IgD-negative memory B cell (primary cell): Measurements from ENCODE around the gene PTPRG. TPM values are rescaled to one million over a fixed set of nuclear protein-coding genes. Genes with fewer than 3 reads are reported as not detected.

ENCODE experiments used
- H3K27ac Mint-ChIP-seq, 3 donors: one replicate each; pipeline ENCODE4 v1.8.0; 2020 to 2022; ENCODE audit warnings: mild to moderate bottlenecking in 3 of 3, mixed read lengths in 3 of 3, moderate library complexity in 1 of 3
- H3K27me3 Mint-ChIP-seq: one replicate; pipeline ENCODE4 v1.8.0; 2021; ENCODE audit warnings: mixed read lengths
- H3K36me3 Mint-ChIP-seq: one replicate; pipeline ENCODE4 v1.8.0; 2020; ENCODE audit warnings: mild to moderate bottlenecking, mixed read lengths
- H3K4me1 Mint-ChIP-seq, 3 donors: one replicate each; pipeline ENCODE4 v1.8.0; 2020 to 2022; ENCODE audit warnings: mixed read lengths in 3 of 3, mild to moderate bottlenecking in 1 of 3
- H3K4me3 Mint-ChIP-seq, 4 donors: one replicate each; pipeline ENCODE4 v1.8.0; 2020 to 2022; ENCODE audit warnings: mild to moderate bottlenecking in 4 of 4, mixed read lengths in 4 of 4, moderate library complexity in 3 of 4
- H3K9me3 Mint-ChIP-seq, 3 donors: one replicate each; pipeline ENCODE4 v1.8.0; 2020 to 2021; ENCODE audit warnings: mixed read lengths in 3 of 3, mild to moderate bottlenecking in 1 of 3
- polyA plus RNA-seq: library from polyadenylated mRNA; unstranded; fragments of 300-500 nt; fragmentation: Illumina TruSeq; gene quantifications from one replicate; pipeline ENCODE4 v1.2.3, GENCODE V29; 2021

PTPRG gene
- polyA plus RNA-seq, 1 donor from 2014 or later: 1.9 TPM

DNA sequence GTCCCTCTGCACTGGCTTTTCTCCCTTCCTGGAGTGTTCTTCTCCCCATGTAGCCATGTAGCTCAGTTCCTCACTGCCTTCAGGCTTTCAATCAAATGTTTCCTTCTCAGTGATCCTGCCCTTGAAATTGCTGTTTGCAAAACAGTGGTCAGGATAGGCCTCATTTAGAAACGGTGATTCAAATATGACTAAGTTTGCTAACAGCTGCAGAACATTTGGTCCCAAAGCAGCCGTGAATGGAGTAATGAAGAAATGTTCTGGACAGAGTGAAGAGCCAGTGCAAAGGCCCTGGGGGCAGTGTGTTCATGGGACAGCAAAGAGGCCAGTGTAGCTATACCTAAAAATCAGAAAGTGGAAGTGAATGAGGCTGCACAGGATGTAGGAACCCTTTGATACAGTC, 588.6 kb downstream of the PTPRG start:
- H3K27ac Mint-ChIP-seq: no peak overlapping the region
- H3K4me3 Mint-ChIP-seq: no peak overlapping the region
- H3K27me3 Mint-ChIP-seq: peaks cover 2% of the 10 kb centered on the region
- no peaks in the 10 kb centered on the region for H3K4me1 Mint-ChIP-seq
- no peaks in the 10 kb centered on the region for H3K9me3 Mint-ChIP-seq
- H3K36me3 Mint-ChIP-seq: peaks cover 2% of the 10 kb centered on the region

GRCh38 chr3:62151591-62151990, 590.2 kb downstream of the PTPRG start:
- H3K4me3 Mint-ChIP-seq: no peak overlapping the region
- H3K36me3 Mint-ChIP-seq: peaks cover 2% of the 10 kb centered on the region
- no peak overlapping the region for H3K27ac Mint-ChIP-seq
- H3K27me3 Mint-ChIP-seq: peaks cover 2% of the 10 kb centered on the region
- H3K9me3 Mint-ChIP-seq: no peaks in the 10 kb centered on the region
- peaks cover 0 to 2% (median 0%) of the 10 kb centered on the region in 3 donors for H3K4me1 Mint-ChIP-seq

GRCh38 chr3:62153231-62153630, 591.9 kb downstream of the PTPRG start:
- H3K9me3 Mint-ChIP-seq: no peaks in the 10 kb centered on the region
- no peak overlapping the region for H3K4me3 Mint-ChIP-seq
- no peak overlapping the region for H3K27ac Mint-ChIP-seq
- no peaks in the 10 kb centered on the region for H3K36me3 Mint-ChIP-seq
- H3K4me1 Mint-ChIP-seq: peaks cover 0 to 2% (median 0%) of the 10 kb centered on the region in 3 donors
- H3K27me3 Mint-ChIP-seq: no peaks in the 10 kb centered on the region

GRCh38 chr3:62154457-62155148, 593.2 kb downstream of the PTPRG start:
- no peak overlapping the region for H3K27ac Mint-ChIP-seq

DNA sequence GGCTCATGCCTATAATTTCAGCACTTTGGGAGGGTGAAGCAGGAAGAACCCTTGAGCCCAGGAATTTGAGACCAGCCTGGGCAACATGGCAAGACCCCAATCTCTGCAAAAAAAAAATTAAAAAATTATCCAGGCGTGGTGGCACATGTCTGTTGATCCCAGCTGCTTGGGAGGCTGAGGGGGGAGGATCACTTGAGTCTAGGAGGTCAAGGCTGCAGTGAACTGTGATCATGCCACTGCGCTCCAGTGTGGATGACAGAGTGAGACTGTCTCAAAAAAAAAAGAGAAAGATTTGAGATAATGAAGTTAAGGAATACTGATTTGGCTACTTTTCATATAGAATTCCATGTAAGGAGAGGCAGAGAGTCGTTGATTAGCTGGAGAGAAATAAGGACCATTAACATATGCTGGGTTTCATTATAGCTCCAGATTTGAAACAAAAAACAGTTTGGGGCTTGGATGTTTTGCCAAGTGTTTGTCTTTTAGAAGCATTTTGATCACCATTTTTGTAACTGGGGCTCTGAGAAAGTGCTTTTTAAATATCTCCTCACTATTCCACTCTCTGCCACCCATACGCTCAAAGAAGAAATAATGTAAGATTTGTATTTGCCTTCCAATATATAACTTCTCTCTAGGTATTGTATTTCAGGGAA, 597.8 kb downstream of the PTPRG start:
- H3K4me1 Mint-ChIP-seq: peaks cover 0 to 2% (median 0%) of the 10 kb centered on the region in 3 donors
- no peaks in the 10 kb centered on the region for H3K36me3 Mint-ChIP-seq
- peaks cover 1% of the 10 kb centered on the region for H3K27me3 Mint-ChIP-seq
- no peak overlapping the region for H3K4me3 Mint-ChIP-seq
- H3K9me3 Mint-ChIP-seq: no peaks in the 10 kb centered on the region
- no peak overlapping the region for H3K27ac Mint-ChIP-seq

More at GRCh38 chr3:62154457-62155148, 593.2 kb downstream of the PTPRG start:
- peaks cover 0 to 2% (median 0%) of the 10 kb centered on the region in 3 donors for H3K4me1 Mint-ChIP-seq
- H3K36me3 Mint-ChIP-seq: no peaks in the 10 kb centered on the region
- no peaks in the 10 kb centered on the region for H3K9me3 Mint-ChIP-seq
- H3K4me3 Mint-ChIP-seq: no peak overlapping the region
- no peaks in the 10 kb centered on the region for H3K27me3 Mint-ChIP-seq

DNA sequence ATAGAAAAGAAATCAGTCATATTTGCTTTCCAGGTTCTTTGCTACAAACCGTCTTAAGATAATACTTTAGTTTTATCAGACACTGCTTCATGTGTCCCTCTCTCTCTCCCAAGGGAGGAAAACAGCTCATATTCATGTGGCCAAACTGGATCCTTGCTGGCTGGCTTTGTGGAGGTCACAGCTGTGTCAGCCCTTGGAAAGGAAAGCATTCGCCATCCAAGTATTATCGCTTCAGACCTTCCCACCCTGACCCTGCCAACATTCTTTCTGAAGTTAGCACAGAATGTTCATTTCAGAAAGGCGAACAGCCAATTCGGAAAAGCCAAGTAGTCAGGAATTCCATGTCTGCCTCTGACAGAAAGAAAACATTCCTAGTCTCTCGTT, 598.3 kb downstream of the PTPRG start:
- no peak overlapping the region for H3K4me3 Mint-ChIP-seq
- H3K9me3 Mint-ChIP-seq: no peaks in the 10 kb centered on the region
- H3K27me3 Mint-ChIP-seq: peaks cover 1% of the 10 kb centered on the region

GRCh38 chr3:62161371-62161770, 600.0 kb downstream of the PTPRG start:
- peaks cover 1% of the 10 kb centered on the region for H3K36me3 Mint-ChIP-seq
- H3K4me1 Mint-ChIP-seq: no peaks in the 10 kb centered on the region
- H3K27me3 Mint-ChIP-seq: peaks cover 1% of the 10 kb centered on the region
- H3K4me3 Mint-ChIP-seq: no peak overlapping the region
- H3K9me3 Mint-ChIP-seq: no peaks in the 10 kb centered on the region
- no peak overlapping the region for H3K27ac Mint-ChIP-seq

More for the DNA sequence above, 598.3 kb downstream of the PTPRG start:
- H3K27ac Mint-ChIP-seq: no peak overlapping the region
- H3K36me3 Mint-ChIP-seq: peaks cover 1% of the 10 kb centered on the region
- H3K4me1 Mint-ChIP-seq: peaks cover 0 to 2% (median 0%) of the 10 kb centered on the region in 3 donors

DNA sequence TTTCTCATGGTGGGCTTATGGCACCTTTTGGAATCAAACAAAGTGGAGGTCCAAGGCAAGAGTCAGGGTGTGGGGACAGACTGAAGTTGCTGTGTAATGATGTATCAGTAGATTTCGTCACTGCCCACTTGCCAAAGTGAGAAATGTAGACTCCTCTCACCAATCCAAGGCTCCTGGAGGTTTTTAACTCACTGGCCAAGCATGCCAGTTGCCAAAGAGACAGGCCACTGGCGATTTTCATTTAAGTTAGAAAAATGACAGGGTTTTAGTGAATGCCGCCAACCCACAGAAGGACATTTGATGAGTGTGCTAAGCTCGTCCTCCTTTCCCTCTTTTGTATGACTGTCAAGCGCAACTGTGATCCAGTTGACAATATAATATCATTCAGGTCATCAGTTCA, 602.8 kb downstream of the PTPRG start:
- Mint-ChIP-seq H3K27ac (no peak overlapping the region), H3K27me3 (peaks cover 1% of the 10 kb centered on the region), H3K9me3 (no peaks in the 10 kb centered on the region), H3K4me1 (no peaks in the 10 kb centered on the region), H3K4me3 (no peak overlapping the region), H3K36me3 (peaks cover 1% of the 10 kb centered on the region)

DNA sequence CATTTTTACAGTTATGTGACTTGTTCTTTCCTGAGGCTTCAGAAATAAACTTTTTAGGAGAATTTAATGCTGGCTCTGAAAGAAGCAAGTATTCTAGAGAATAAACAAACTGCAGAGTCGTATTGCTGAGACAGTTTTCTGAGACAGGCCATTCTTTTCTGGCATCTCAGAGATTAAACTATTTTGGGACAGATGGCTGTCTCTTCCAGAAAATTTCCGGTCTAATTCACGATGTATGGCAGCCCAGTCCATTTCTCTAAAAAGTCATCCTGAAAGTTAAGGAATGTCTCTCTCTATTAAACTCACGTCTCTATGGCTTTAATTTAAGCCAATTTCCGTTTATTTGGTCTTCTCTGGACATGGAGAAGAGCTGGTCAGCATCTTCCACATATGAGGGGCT, 603.4 kb downstream of the PTPRG start:
- no peak overlapping the region for H3K4me3 Mint-ChIP-seq
- no peak overlapping the region for H3K27ac Mint-ChIP-seq
- peaks cover 1% of the 10 kb centered on the region for H3K27me3 Mint-ChIP-seq
- no peaks in the 10 kb centered on the region for H3K4me1 Mint-ChIP-seq
- H3K36me3 Mint-ChIP-seq: peaks cover 1% of the 10 kb centered on the region
- H3K9me3 Mint-ChIP-seq: no peaks in the 10 kb centered on the region

DNA sequence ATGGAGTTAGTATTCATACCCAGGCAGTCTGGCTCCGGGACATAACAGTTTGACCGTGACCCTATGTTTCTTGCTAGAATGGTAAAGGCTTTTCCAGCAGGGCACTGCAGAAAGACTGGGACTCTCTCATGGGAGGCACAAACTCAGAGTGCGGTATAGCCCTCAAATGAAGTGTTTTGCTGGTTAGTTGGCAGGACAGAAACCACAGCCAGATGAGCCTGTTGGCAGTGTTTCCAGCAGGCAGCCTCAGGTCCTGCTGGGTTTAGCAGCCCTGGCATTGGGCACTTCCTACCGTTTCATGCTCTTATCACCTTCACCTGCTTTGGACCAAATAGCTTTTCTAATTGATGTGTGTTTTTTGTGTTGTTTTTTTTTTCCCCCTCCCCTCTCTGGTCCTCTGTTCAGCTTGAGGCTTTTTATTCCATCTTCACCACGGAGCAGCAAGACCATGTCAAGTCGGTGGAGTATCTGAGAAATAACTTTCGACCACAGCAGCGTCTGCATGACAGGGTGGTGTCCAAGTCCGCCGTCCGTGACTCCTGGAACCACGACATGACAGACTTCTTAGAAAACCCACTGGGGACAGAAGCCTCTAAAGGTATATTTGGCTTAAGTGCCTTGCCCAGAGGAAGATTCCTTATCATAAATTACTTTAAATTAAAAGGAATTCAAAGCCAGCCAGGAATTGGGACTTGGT, 606.3 kb downstream of the PTPRG start:
- Mint-ChIP-seq H3K4me3 (no peak overlapping the region), H3K9me3 (peaks cover 2 to 11% (median 7%) of the 10 kb centered on the region in 3 donors), H3K27ac (no peak overlapping the region), H3K27me3 (peaks cover 3% of the 10 kb centered on the region), H3K36me3 (peaks cover 1% of the 10 kb centered on the region), H3K4me1 (no peaks in the 10 kb centered on the region)

- no peak overlapping the region for H3K27ac Mint-ChIP-seq
- no peak overlapping the region for H3K4me3 Mint-ChIP-seq
- no peaks in the 10 kb centered on the region for H3K4me1 Mint-ChIP-seq
- peaks cover 2 to 11% (median 7%) of the 10 kb centered on the region in 3 donors for H3K9me3 Mint-ChIP-seq
- peaks cover 3% of the 10 kb centered on the region for H3K27me3 Mint-ChIP-seq
- H3K36me3 Mint-ChIP-seq: peaks cover 1% of the 10 kb centered on the region
Measured at GRCh38 chr3:62168356-62168755, 607.0 kb downstream of the PTPRG start.

DNA sequence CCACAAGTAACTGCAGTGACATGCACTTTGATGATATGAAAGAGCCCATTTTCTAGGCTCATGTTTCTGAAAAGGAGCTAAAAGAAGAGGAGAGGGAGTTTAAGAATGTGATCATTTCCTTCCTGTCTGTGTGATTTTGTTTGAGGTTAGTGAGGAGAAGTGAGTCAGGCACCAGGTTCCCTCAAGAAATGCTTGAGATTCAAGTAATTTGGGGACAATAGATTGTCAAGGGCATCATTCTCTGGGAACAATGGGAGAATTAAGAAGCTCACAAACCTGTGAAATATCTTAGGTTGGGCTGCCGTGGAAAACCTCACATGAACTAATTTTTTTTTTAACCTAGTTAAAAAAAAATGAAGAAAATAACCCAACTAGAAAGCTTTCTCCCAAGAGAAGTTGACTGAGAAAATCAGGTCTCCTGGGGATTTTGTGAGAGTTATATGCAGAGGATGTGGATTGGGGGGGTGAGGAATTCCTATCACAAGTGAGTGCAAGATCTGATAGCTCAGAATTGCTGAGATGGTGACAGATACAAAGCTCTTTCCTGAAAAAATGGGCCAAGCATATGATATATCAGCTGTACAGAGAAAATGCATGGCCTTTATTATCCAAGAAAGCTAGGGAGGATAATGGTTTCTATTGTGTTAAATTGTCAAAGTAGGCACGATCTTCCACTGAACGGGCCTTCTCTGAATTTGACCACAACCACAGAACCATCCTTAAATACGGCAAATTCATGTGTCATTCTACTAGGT, 608.7 kb downstream of the PTPRG start:
- Mint-ChIP-seq H3K27me3 (peaks cover 3% of the 10 kb centered on the region), H3K36me3 (no peaks in the 10 kb centered on the region), H3K4me3 (no peak overlapping the region), H3K4me1 (no peaks in the 10 kb centered on the region), H3K9me3 (peaks cover 2 to 11% (median 7%) of the 10 kb centered on the region in 3 donors), H3K27ac (no peak overlapping the region)

- H3K4me3 Mint-ChIP-seq: no peak overlapping the region
- peaks cover 2 to 11% (median 7%) of the 10 kb centered on the region in 3 donors for H3K9me3 Mint-ChIP-seq
- no peaks in the 10 kb centered on the region for H3K36me3 Mint-ChIP-seq
- no peak overlapping the region for H3K27ac Mint-ChIP-seq
- H3K27me3 Mint-ChIP-seq: peaks cover 3% of the 10 kb centered on the region
- H3K4me1 Mint-ChIP-seq: no peaks in the 10 kb centered on the region
Measured at GRCh38 chr3:62171789-62172188, 610.4 kb downstream of the PTPRG start.

DNA sequence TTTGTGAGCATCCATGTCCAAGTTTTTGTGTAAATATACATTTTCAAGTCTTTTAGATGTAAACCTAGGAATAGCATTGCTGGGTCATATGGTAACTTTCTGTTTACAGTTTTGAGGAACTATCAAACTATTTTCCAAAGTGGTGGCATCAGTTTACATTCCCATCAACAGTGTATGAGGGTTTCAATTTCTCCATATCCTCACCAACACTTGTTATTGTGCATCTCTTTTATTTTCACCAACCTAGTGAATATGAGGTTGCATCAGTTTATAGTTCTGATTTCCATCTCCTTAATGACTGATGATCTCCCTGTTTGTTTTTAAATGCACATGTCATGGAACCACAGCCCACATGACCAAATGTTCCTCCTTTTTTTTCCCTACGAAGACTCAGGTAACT, 610.8 kb downstream of the PTPRG start:
- Mint-ChIP-seq H3K27ac (no peak overlapping the region), H3K4me3 (no peak overlapping the region), H3K9me3 (peaks cover 2 to 11% (median 7%) of the 10 kb centered on the region in 3 donors), H3K4me1 (no peaks in the 10 kb centered on the region), H3K36me3 (no peaks in the 10 kb centered on the region), H3K27me3 (peaks cover 3% of the 10 kb centered on the region)
